ENCODE results near the gene TNIK.

Gene TNIK

DNA sequence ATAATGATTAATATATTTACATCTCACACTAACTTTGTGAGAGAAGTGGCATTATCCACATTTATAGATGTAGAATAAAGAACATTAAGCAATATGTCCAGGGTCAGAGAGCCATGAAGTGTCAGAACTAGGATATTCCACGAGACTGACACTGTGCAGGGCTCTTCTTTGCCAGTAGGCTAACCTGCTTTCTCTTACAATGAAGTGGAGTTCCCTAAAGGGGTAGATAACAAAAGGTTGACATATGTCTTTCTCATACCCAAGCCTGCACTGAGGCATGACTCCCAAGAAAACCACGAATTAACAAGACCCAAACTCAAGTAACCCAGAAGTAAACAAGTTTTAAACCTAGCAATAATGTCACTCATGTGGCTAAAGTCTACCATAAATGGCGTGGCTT is 242.1 kb downstream of the TNIK start:
- no peak for DNase-seq

DNA sequence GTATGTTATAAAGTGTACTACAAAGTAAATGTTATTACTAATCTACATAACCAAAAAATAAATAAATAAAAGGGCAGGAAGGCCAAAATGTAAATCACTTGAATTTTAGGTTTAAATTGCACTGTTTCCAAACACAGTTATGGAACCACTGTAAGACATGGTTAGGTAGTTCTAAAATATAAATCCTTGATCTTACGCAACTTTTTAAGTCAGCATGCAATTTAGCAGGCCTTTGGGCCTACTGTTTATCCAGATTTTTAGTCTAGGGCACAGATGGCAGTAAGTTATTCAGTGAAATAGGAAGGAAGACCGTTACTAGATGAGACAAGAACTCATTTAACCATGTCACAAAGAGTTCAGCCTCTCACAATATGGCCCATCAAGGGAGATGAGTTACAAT is 246.3 kb downstream of the TNIK start:
- no peak for DNase-seq

DNA sequence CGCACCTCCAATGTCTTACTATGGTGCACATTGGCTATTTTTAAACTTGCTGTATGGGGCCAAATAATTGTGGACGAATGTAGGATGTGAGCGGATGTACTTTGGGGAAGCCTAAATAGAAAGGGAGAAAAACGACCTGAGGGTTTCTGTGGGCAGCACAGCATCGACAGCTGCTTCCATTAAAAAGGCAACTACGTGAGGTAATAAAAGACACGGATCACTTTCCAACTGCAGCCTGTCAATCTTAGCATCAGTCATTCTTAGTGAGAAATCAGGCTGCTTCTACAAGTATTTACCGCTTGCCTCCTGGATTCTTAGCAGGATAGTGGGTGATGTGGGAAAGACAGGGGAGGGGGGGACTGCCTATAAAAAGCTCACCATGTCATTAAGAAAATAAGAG is 247.0 kb downstream of the TNIK start:
- no peak for DNase-seq

- no peak for DNase-seq
Observed at GRCh38 chr3:171212648-171213047, 247.6 kb downstream of the TNIK start.

DNA sequence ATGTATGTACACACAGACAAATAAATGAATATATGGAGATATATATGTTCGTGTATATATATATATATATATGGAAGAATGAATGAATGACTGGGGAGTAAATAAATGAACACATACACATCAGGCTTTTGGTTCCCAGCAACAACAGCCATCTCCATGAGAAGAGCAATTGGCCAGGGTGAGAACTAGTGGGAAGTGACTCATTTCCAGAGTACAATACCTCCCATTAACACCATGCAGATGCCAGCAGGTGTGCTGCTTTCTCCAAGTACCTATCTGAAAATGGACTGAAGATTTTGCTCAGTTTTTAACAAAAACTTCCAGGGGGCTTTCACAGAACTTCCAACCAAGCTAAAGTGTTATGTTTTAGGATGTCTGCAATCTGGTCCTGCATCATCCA is 253.9 kb downstream of the TNIK start:
- DNase-seq = no peak

- no peak for DNase-seq
Observed at GRCh38 chr3:171204942-171205341, 255.3 kb downstream of the TNIK start.

- no peak for DNase-seq
Observed at GRCh38 chr3:171201825-171202224, 258.4 kb downstream of the TNIK start.

- no peak for DNase-seq
Observed at GRCh38 chr3:171200750-171201088, 259.5 kb downstream of the TNIK start.

- DNase-seq = no peak
Observed at GRCh38 chr3:171200052-171200749, 260.0 kb downstream of the TNIK start.

DNA sequence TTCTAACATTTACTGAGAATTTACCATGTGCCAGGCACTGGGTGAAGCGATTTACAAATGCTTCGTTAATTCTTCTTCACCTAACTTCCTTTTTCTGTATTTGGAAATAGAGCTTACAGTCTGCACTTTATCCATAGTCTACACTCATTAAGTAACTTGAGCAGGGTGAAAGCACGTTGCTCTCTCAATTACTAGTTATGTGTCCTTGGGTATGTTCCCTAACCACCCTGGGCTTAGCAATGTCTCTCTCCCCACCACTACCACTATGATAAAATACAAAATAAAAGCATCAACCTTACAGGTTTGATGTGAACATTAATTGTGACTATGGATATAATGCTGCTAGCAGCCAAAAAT is 260.8 kb downstream of the TNIK start:
- no peak for DNase-seq

GRCh38 chr3:171198781-171199472 is 261.3 kb downstream of the TNIK start:
- DNase-seq = no peak

DNA sequence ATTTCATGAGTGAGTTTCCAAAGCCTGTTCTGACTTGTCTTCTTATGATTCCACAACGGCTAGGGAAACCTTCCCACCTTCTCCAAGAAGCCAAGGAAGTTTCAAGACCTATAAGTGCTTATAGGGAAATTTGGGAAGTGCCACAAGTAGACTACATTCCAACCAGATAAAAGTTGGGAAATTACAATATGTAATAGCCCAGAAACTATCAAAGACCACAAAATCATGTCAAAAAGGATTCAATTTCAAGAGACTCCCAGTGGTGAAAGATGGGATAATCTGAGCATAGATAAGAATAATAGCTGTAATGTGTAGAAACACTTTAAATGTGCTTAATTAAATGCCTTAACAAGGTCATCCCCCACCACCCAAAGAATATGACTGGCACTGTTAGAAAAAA is 264.5 kb downstream of the TNIK start:
- DNase-seq = no peak

DNA sequence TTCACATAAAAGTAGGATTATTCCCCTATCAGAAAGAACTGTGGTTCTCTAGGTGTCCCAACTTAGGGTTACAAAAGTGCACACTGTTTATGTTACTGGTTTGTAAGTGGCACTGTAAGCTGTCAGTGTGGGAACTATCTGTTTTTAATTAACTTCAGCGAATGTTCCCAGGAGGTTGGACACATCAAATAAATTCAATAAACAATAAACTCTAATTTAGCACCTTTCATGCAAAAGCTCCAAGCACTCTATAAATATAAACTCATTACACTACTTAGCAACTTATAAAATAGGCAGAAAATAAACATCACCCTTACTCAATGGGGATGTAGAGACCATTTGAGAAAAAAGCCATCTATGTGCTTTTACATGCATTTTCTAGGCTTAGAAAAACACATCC is 265.2 kb downstream of the TNIK start:
- no peak for DNase-seq

- DNase-seq = no peak
Observed at GRCh38 chr3:171193693-171194092, 266.5 kb downstream of the TNIK start.

DNA sequence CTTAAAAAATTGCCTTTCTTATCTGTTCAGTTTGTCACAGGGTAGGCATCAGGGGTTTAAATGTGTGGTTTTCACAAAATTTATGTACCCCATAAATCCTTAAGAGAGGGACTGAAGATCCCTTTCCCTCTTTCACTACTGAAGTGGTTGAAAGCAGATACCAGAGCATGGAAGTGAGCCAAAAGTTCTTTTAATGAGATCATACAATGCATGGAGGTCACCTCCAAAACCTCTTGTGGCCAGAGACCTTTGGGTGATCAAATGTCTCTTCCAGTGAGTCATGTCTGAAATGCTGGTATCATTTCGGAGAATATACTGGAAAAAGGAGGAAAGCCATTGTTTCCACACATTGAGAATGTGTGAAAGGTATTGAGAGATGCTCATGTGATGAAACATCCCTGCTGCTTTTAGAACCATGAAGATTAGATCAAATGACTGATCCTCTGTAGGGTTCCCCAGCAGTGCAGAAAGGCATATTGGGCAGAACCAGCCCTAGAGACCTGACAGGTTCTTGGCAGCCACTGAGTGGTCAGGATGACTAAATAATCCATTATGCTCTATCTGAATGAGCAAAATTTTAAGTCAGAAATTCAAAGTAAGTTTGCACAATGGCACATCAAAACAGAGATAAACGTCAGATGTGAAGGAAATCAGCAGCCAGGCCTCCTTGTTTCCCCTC is 267.9 kb downstream of the TNIK start:
- DNase-seq = peak; percentile 80

- no peak for DNase-seq
Observed at GRCh38 chr3:171190668-171191067, 269.5 kb downstream of the TNIK start.

DNA sequence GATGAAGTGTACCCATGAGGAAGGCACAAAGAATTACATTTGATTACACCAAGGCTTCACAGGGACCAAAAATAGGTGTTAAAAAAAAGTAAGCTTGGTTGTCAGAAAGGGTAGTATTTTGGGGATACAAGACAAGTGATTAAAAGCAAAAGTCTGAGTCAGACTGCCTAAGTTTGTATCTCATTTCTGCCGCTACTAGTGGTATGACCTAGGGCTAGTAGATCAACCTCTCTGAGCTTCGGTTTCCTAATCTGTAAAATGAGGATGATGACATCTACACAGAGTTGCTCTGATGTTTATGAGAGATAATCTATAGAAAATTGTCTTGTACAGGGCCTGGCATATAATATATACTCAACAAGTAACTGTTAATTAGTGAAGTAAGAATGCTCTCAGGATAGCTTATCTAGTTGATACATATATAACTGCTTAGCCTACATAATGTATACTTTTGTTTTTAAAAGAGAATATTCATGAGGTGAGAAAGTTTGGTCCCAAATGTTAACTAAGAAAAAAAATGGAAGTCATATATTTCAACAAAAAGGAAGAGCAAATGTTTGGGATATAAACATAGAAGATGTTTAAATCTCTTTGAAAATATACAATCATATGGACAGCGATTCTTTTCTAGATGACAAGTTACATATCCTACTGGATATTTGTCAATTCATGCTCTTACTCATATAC is 270.7 kb downstream of the TNIK start:
- DNase-seq = no peak

GRCh38 chr3:171187706-171188290 is 272.4 kb downstream of the TNIK start:
- DNase-seq = no peak

GRCh38 chr3:171186817-171187500 is 273.2 kb downstream of the TNIK start:
- DNase-seq = no peak

DNA sequence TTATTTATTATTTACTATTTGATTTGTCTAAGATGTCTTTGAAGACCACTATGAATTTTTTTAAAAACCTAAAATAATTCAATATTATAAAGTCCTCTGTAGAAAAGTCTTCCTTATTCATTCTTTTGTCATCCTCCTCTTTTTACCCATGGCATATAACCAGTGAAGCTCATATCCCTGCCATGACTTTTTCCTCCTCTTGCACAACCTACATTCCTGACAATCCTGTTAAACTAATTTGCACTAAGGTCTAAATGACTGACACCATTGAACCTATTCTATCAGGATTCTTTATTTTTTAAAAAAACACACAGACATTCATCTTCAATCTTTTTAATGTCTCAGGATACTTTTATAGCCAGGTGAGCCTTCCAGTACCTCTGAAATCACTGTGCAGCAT is 273.8 kb downstream of the TNIK start:
- DNase-seq = no peak

- no peak for DNase-seq
Observed at GRCh38 chr3:171185959-171186358, 274.2 kb downstream of the TNIK start.

GRCh38 chr3:171184372-171184771 is 275.8 kb downstream of the TNIK start:
- no peak for DNase-seq

DNA sequence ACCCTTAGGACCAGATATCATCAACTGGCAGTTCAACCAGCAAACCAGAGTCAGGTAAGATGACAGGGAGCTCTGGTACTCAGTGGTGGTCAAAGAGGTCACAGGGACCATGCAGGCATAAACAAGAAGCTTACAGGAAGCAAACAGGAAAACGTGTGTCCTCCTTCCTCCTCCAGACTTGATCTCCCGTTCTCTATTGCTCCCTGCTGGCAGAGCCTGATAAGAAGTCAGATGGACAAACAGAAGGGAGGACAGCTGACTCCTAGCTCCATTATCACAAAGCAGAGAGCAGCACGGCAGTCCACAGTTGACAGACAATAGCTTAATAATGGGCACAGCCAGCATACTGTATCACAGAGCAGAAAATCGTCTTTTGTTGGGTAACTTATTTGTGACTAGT is 277.2 kb downstream of the TNIK start:
- no peak for DNase-seq
